HG03159 (cell line): ENCODE results near the gene WWOX.

Experiments
- ATAC-seq: cut with Tn5 transposase; IDR thresholded peaks from one replicate; pipeline ENCODE4 v1.9.1; 2021; ENCODE audit warnings: mild to moderate bottlenecking, moderate library complexity; ENCODE audit not compliant: unreplicated experiment

Gene WWOX

GRCh38 chr16:78326731-78327130, 227.3 kb downstream of the WWOX start:
- ATAC-seq = no peak

GRCh38 chr16:78331731-78332130, 232.3 kb downstream of the WWOX start:
- no peak for ATAC-seq

DNA sequence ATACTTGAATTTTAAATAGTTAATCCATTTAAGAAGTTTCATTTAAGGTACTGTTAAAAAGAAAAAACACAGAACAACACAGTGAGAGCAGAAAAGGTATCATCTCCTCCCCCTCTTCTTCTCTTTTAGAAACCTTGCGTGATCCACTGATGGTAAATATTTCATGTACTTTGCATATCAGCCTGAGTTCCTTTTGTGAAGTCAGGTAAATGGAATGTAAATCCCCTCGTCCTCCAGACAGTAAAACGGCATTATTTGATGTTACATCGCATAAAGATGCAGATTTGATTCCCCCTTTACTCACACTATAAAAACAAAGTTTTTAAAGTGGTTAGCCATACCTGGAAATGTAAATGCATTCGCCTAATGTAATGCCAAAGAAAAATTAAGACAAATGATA, 234.4 kb downstream of the WWOX start:
- ATAC-seq = no peak

GRCh38 chr16:78340590-78340989, 241.1 kb downstream of the WWOX start:
- no peak for ATAC-seq

GRCh38 chr16:78348068-78348467, 248.6 kb downstream of the WWOX start:
- ATAC-seq = no peak

- no peak for ATAC-seq
These were observed 249.4 kb downstream of the WWOX start for GRCh38 chr16:78348886-78349285.

- ATAC-seq = no peak
These were observed 252.7 kb downstream of the WWOX start for GRCh38 chr16:78352184-78352583.

GRCh38 chr16:78353640-78354275, 254.3 kb downstream of the WWOX start:
- ATAC-seq = no peak

DNA sequence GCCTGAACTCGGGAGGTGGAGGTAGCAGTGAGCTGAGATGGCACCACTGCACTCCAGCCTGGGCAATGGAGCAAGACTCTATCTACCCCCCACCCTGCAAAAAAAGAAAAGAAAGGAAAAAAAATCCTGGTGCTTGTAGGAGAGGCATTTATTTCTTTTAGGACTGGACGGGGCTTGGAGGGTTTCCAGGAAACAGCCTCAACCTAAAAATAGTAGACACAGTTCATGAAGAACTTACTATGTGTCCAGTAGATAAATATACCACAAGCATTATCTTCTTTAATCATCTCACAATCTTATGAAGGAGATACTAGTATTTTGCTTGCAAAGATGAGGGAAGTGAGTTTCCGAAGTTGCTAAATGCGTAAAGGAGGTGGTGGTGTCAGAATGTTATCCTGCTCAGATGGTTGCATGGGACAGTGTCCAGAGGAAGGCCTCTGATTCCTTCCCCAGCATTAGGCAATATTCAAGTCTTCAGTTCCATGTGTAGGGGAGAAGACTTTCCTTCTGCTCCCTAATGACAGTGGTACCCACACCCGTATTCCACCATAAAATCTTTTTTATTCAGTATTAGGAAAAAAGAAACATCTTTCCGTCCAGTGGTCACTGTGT, 263.2 kb downstream of the WWOX start:
- no peak for ATAC-seq

DNA sequence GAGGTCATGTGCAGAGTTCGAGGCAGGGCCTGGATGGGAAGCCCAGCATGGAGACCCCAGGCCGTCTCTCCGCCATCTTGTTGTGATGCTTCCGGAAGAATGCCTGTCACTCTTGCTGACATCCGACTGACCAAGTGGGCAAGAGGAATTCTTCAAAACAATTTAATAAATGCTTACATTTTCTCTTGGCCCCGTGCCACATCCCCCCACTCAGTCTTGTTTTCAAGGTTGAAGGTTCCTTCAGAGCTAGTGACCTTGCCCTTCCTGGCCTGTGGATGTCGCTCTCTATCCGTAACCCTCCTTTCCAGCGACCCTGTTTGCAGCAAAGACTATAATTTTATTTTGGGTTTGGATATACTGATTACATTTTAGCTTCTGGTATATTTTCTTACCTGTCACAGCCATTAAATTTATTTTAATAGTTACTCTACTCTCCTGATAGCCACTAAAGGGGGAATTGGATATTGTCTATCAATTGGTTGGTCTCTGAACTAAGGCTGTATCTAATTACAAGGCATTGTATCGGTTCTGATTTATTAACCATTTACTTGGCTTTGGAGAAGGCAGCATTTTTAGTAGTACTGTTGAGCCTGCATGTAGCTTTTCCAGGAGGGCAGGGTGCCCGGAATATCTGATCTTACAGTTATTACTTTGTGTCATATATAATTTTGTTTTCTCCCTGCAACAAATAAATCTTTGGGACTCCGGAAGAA, 264.5 kb downstream of the WWOX start:
- ATAC-seq = no peak

DNA sequence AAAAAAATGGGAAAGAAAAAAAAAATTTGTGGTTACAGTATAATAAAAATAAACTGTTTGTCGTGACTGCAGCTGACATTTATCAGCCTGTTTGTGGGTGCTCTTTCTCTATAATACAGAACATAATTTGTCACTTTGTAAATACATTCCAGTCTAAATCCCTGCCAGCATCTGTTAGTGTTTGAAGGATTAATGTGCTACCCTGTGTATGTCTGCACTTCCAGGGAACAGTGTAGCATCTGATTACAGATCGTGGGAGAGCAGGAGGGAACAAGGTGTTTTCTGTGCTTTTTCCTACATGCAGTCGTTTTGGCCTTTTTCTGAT, 265.1 kb downstream of the WWOX start:
- no peak for ATAC-seq

DNA sequence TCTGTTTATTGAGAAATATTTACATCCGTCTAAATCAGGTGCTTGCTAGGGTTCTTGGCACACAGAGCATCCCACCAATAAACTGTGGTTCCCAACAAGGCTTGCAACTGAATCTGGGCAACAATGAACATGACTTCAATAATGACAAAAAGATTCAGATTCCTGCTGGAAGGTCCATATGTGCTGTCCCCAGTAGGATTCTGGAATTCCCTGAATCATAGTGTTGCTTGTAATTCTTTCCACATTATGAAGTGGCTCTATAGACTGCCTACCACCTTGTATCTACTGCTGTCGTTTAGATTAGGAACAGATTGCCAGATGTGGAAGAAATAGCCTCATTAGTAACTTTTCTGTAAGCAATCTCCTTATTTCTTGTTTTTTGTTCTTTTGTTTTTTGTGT, 265.9 kb downstream of the WWOX start:
- no peak for ATAC-seq

DNA sequence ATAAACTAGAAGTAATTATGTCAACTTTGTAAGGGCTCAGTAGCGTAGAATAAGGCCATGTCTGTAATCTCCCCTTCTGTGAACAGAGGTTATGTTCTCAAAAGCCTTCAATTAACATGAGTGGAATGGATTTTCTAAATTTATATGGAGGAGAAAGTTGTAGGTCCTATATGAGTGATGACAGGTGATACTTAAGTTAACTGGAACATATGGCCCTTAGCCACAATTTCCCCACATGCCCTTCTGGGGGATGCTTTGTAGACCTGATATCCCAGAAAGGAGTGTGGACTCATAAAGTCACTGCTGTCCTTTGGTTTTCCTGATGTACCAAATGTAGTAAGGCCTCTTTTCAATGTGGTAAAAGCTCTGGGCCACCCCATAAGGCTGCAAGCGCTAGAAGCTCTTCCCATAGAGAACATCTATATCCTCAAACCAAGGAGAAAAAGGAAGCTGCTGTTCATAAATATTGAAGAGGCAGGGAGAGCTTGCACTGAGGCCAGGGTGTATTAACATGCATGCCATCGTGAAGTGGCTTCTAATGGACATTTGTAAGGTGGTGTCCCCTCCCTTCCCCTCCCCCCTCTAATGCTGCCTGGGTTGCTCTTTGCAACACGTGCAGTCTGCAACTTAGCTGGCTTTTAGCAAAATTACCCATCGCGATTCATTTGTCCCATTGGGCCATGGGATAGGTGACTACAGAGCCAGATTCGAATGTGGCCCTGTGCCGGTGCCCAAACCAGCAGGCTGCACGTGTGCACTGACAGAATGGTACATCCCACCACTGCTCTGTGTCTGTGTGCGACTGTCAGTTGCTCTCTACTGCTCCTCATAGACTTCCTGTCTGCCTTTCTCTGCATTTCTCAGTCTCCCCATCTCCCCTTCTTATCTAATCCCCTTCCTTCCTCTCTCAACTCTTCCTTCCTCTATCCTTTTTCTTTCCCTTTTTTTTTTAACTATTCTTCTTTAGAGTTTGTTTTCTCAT, 269.0 kb downstream of the WWOX start:
- ATAC-seq = no peak

GRCh38 chr16:78372277-78372676, 272.8 kb downstream of the WWOX start:
- no peak for ATAC-seq

GRCh38 chr16:78375055-78375679, 275.7 kb downstream of the WWOX start:
- no peak for ATAC-seq

DNA sequence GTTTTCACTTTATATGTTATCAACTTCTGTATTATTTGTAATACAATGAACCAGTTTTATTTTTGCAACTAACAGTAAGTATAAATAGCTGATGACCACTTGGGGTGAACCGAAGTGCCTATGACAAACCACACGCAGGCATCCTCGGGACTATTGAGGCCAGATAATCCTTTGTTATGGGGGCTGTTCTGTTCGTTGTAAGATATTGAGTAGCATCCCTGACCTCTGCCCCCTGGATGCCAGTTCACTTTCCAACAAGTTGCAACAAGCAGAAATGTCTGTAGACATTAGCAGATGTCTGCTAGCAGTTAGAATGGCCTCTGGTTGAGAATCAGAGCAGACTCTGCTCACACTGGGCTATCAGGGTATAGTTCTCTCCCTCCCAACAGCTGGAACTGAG, 277.0 kb downstream of the WWOX start:
- no peak for ATAC-seq

DNA sequence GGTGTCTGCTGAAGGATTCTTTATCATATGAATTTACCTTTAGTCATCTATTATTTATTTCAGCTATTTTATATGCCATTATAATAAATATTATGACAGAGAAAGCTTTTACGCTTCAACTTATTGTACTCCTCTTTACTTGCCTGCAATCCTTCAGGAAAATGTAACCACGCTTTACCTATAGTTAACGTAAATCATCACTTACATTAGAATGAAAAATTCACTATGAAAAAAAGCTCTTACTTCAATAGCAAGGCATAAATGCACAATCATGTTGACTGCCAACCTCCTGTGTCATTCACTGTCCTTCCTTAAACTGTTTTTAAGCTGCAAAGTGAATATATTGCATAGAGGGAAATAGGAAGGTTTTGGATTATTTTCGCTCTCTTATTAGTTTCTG, 277.9 kb downstream of the WWOX start:
- ATAC-seq = no peak

DNA sequence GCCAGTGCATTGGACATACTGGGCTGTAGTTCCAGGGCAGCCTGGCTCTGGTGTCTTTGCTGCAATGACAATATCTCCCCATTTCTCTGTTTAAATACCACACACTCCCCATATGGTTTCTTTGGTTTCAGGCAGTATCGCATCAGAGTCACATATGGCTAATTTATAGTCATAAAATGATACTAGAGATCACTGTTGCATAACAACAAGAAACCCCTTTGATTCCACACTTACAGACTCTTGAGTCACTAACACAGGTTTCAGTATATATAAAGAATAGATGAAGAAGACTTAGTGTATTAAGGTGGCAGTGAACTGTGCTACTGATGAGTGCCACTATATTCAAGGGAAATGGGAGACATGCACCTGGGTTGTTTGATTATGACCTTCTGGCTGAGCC, 281.6 kb downstream of the WWOX start:
- no peak for ATAC-seq

DNA sequence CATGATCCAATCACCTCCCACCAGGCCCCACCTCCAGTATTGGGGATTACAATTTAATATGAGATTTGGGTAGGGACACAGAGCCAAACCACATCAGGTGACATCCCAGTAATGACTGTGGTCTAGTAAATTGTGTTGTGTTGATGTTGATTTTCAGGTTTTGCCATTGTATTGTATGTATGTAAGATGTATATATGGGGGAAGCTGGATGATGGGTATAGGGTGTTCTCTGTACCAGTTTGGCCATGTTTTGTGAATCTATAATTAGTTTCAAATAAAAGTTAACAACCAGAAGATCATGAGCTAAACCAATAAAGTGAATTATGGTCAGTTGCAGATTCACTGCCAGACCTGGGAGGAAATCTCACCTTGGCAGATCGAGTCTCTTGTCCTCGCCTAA, 283.7 kb downstream of the WWOX start:
- no peak for ATAC-seq

DNA sequence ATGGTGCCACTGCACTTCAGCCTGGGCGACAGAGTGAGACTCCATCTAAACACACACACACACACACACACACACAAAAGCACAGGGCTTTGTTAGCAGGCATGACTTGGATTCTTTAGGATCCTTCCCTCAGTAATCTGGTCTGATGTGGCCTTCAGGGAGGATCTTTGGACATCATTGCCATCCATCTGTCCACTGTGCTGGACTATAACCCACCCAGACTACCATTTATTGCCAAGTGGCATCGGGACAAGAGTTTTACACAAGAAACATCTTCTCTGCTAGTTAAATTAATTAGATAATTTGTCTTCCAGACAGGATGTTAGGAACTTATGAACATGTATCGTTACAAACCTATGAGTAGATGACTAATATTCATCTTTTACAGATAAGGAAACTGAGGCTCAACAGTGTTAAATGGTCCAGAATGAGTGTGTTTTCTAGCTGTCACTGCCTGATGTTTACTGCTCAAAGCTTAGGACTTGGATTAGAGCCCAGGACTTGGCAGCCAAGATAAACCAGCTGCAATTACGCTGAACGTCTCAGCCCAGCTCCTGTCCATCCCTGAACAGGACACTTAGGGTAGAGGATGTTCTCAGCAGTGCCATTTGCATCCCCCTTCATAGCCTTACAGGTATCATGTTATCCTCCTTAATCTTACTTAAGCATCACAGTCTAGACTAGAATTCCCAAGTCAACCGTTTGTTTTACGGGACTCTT, 285.8 kb downstream of the WWOX start:
- ATAC-seq = no peak
